Esophagus squamous epithelium (tissue), 5 donors: ENCODE data around the gene SDK2. TPM values are rescaled to one million over a fixed set of nuclear protein-coding genes. Genes with fewer than 3 reads are reported as not detected.

Source experiments
- DNase-seq: peaks from one replicate; lab custom pipeline; 2025; lab: John Stamatoyannopoulos, UW
- H3K27ac ChIP-seq, 4 donors: fragments of 200-600 bp; sonication (generic); one replicate each; pipeline ENCODE4 v1.5.1; 2016 to 2019; ENCODE audit warnings: mild to moderate bottlenecking in 1 of 4
- H3K27me3 ChIP-seq, 4 donors: fragments of 200-600 bp; sonication (generic); 1 replicate in 3 of 4; 2 replicates in 1 of 4; pipeline versions ENCODE4 v1.5.1 to v1.6.0; 2017 to 2021; ENCODE audit warnings: antibody characterized with exemption in 1 of 4
- H3K36me3 ChIP-seq, 3 donors: fragments of 200-600 bp; sonication (generic); one replicate each; pipeline ENCODE4 v1.5.1; 2016 to 2019
- H3K4me1 ChIP-seq, 3 donors: fragments of 200-600 bp; sonication (generic); one replicate each; pipeline ENCODE4 v1.5.1; 2017 to 2019
- H3K4me3 ChIP-seq, 4 donors: fragments of 200-600 bp; sonication (generic); 1 replicate in 3 of 4; 2 replicates in 1 of 4; pipeline ENCODE4 v1.5.1; 2016 to 2019; ENCODE audit warnings: mild to moderate bottlenecking in 2 of 4, moderate library complexity in 1 of 4
- H3K9me3 ChIP-seq, 3 donors: fragments of 200-600 bp; sonication (generic); one replicate each; pipeline ENCODE4 v1.5.1; 2016 to 2019
- POLR2A ChIP-seq, 4 donors: fragments of 450-650 bp; IDR thresholded peaks; one replicate each; pipeline ENCODE4 v1.6.1; 2017; ENCODE audit warnings: antibody characterized with exemption in 4 of 4, mild to moderate bottlenecking in 4 of 4, moderate library complexity in 3 of 4
- WGBS, 2 donors: methylation state at CpG; one replicate each; pipeline ENCODE4 v1.1.5; 2018; 5-methylcytosine and 5-hydroxymethylcytosine counted together
- intact Hi-C: fragments of 100-400 bp; cut with DNase I; formaldehyde crosslinking; loops from one replicate; pipeline ENCODE4 v1.15.0; 2022
- total RNA-seq, 4 donors: library from RNA; depleted of rRNA; stranded (reverse); fragments of >200 nt; gene quantifications; one replicate each; pipeline ENCODE4 v1.1.0, GENCODE V29; 2016
- TF ChIP-seq, protein P1 (sequence below), 6 experiments: fragments of 450-650 bp in 4 of 6; fragments of 200-600 bp in 2 of 6; sonication (generic) in 2 of 6; IDR thresholded peaks; one replicate each; pipeline ENCODE4 v1.5.1; 2016 to 2019; ENCODE audit warnings: antibody characterized with exemption in 6 of 6, mild to moderate bottlenecking in 4 of 6, moderate library complexity in 4 of 6
- donor health status: DM: yes; HTN: yes; CAD: no.

Gene SDK2
- total RNA-seq, 4 donors from 2014 or later: 1.7 to 5.5 (median 2.4) TPM

DNA sequence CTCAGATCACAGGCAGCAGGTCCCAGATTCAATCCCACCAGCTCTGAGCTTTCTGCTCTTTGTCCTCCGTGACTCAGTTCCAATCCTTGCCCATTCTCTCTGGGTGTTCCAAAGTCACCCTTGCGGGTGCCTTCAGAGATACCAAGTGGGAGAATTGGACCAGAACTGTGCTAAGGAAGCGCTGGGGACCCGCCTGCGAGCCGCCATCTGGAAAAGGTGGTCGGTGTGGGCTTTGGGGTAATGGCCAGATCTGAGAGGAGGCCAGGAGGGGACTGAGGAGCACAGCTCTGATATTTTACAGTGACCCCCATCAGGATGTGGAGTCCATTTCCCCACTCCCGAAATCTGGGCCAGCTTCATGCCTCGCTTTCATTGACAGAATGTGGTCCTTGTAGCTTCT lies 152.6 kb downstream of the SDK2 start:
- Histone ChIP-seq H3K4me1 (no peaks in the 10 kb centered on the region), H3K9me3 (no peaks in the 10 kb centered on the region), H3K4me3 (no peak overlapping the region), H3K27me3 (peaks cover 0 to 21% (median 0%) of the 10 kb centered on the region in 4 donors), H3K27ac (no peak overlapping the region), H3K36me3 (no peaks in the 10 kb centered on the region)
- intact Hi-C loops: no loop called here
- no peak for TF ChIP-seq POLR2A (IDR thresholded peaks at IDR 0.05)
- TF ChIP-seq, protein P1, sequence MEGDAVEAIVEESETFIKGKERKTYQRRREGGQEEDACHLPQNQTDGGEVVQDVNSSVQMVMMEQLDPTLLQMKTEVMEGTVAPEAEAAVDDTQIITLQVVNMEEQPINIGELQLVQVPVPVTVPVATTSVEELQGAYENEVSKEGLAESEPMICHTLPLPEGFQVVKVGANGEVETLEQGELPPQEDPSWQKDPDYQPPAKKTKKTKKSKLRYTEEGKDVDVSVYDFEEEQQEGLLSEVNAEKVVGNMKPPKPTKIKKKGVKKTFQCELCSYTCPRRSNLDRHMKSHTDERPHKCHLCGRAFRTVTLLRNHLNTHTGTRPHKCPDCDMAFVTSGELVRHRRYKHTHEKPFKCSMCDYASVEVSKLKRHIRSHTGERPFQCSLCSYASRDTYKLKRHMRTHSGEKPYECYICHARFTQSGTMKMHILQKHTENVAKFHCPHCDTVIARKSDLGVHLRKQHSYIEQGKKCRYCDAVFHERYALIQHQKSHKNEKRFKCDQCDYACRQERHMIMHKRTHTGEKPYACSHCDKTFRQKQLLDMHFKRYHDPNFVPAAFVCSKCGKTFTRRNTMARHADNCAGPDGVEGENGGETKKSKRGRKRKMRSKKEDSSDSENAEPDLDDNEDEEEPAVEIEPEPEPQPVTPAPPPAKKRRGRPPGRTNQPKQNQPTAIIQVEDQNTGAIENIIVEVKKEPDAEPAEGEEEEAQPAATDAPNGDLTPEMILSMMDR (IDR thresholded peaks at IDR 0.05): no peak
- no peak for DNase-seq
- 94 to 100% methylated on average over 2 of the region's 9 CpGs for WGBS, 2 donors

DNA sequence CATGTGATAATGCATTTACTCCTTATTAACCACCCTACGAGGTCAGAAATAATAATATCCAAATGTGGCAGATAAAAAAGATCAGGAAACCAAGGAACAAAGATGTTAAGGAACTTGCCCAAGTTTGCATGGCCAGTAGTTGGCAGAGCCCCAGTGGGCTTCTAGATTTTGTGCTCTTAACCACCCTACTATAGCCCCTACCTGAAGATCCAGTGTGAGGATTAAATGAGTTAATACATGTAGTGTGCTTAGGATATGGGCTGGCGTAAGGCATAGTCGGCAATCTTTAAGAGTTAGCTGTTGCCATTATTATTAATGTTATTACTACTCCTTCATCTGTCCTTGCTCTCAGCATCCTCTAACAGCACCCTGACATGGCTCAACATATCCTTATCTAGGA lies 153.4 kb downstream of the SDK2 start:
- Histone ChIP-seq H3K27me3 (peaks cover 0 to 21% (median 0%) of the 10 kb centered on the region in 4 donors), H3K27ac (no peak overlapping the region), H3K4me1 (no peaks in the 10 kb centered on the region), H3K36me3 (no peaks in the 10 kb centered on the region), H3K9me3 (no peaks in the 10 kb centered on the region), H3K4me3 (no peak overlapping the region)
- intact Hi-C loops: no loop called here
- WGBS, 2 donors: 79 to 94% methylated on average over 3 of the region's 3 CpGs
- TF ChIP-seq, protein P1 (IDR thresholded peaks at IDR 0.05): no peak
- no peak for TF ChIP-seq POLR2A (IDR thresholded peaks at IDR 0.05)
- no peak for DNase-seq

DNA sequence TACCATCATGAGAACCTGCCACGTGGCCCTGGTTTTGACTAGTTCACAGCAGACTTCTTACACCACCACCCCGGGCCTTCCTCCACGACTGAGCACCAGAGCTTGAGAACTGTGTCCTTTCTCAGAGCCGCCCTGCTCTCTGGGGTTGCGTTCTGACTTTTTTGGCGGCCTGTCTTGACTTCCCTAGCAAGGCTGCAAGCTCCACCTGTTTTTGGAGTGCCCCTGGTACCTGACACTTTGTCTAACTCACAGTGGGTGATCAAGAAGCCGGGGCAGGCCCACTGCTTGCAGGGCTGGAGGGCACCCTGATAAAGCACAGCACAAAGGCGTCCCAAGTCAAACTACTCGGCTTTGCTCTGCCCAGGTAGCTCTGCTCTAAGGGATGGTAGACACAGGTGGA lies 154.3 kb downstream of the SDK2 start:
- Histone ChIP-seq H3K36me3 (no peaks in the 10 kb centered on the region), H3K27ac (no peak overlapping the region), H3K9me3 (peaks cover 0 to 6% (median 5%) of the 10 kb centered on the region in 3 donors), H3K27me3 (peaks cover 0 to 17% (median 0%) of the 10 kb centered on the region in 4 donors), H3K4me3 (no peak overlapping the region), H3K4me1 (no peaks in the 10 kb centered on the region)
- 87 to 93% methylated on average over 8 of the region's 9 CpGs for WGBS, 2 donors
- intact Hi-C loops: no loop called here
- no peak for DNase-seq
- no peak for TF ChIP-seq POLR2A (IDR thresholded peaks at IDR 0.05)
- TF ChIP-seq, protein P1 (IDR thresholded peaks at IDR 0.05): no peak

DNA sequence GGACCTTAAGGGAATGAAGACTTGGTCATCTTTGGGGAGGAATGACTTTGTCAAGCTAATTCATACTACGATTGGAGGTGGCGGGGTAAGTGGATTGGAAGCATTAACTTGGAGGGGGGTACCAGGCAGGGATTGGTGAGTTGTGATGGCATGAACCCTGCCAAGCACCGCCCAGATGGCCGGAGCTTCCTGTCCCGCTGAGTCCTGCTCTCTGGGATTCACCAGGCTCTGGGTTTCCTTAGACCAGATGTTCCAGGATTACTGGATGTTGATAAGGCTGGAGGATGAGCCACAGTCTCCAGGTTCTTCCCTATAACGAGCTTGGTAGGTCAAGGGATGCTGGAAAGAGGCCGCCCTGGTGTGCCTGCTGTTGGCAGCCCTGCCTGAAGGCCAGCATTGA lies 154.9 kb downstream of the SDK2 start:
- Histone ChIP-seq H3K4me3 (no peak overlapping the region), H3K27ac (no peak overlapping the region), H3K4me1 (no peaks in the 10 kb centered on the region), H3K27me3 (peaks cover 0 to 12% (median 0%) of the 10 kb centered on the region in 4 donors), H3K9me3 (peaks cover 0 to 7% (median 7%) of the 10 kb centered on the region in 3 donors), H3K36me3 (no peaks in the 10 kb centered on the region)
- TF ChIP-seq, protein P1 (IDR thresholded peaks at IDR 0.05): no peak
- no peak for TF ChIP-seq POLR2A (IDR thresholded peaks at IDR 0.05)
- intact Hi-C loops: no loop called here
- WGBS, 2 donors: 74 to 88% methylated on average over 4 to 7 of the region's 7 CpGs
- DNase-seq: no peak

DNA sequence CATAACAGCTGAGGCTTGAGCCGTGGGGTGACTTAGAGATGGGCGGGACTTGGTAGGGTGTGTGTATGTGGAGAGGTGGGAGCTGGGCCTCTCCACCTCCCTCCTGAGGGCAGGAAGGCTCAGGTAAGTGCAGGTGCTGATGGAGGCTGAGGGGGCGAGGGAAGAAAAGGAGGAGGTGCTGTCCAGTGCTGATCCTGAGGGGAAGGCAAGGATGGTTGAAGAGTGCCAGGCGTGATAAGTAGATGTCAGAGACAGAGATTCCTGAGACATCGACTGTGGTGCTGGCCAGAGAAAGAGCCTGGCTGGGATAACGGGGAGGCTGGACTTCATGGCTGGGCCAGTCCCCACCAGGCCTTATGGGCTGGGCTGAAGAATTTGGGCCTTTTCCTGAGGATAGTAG lies 159.1 kb downstream of the SDK2 start:
- TF ChIP-seq, protein P1 (IDR thresholded peaks at IDR 0.05): no peak
- no peak for TF ChIP-seq POLR2A (IDR thresholded peaks at IDR 0.05)
- no peak for DNase-seq
- Histone ChIP-seq H3K36me3 (no peaks in the 10 kb centered on the region), H3K9me3 (peaks cover 0 to 7% (median 7%) of the 10 kb centered on the region in 3 donors), H3K4me3 (no peak overlapping the region), H3K27ac (no peak overlapping the region), H3K4me1 (no peaks in the 10 kb centered on the region), H3K27me3 (no peaks in the 10 kb centered on the region)
- 90 to 91% methylated on average over 5 to 6 of the region's 6 CpGs for WGBS, 2 donors
- intact Hi-C loops: no loop called here
